GM19240 (cell line): Measurements from ENCODE around the gene FGD6.
"Not testable (repeated sequence)": the region's sequence is repeated elsewhere in the genome, so short reads cannot be mapped to it uniquely, and the experiment has no call there.

Experiments
- DNase-seq: peaks from one replicate; pipeline ENCODE4 v3.0.0; 2011; ENCODE audit warnings: low spot score; ENCODE audit not compliant: insufficient read length

Gene FGD6

DNA sequence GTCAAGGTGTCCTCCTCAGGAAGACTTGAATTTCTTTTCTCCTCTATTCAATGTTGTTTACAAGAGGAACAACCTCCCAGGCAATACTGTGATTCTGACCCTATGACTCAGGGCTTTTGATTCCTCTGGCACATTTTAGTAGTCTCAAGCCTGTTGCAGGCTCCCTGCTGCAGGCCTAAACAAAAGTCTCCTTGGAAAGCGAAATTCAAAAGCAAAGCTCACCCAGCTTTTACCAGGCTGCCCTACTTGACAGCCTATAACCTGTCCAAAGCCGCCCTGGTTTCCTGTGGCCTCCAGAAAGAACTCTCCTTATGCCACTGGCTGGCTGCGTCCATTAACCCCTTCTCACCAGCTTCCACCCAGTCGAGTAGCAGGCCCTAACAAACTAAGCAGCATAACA lies 11.6 kb downstream of the FGD6 start:
- DNase-seq, result no peak

DNA sequence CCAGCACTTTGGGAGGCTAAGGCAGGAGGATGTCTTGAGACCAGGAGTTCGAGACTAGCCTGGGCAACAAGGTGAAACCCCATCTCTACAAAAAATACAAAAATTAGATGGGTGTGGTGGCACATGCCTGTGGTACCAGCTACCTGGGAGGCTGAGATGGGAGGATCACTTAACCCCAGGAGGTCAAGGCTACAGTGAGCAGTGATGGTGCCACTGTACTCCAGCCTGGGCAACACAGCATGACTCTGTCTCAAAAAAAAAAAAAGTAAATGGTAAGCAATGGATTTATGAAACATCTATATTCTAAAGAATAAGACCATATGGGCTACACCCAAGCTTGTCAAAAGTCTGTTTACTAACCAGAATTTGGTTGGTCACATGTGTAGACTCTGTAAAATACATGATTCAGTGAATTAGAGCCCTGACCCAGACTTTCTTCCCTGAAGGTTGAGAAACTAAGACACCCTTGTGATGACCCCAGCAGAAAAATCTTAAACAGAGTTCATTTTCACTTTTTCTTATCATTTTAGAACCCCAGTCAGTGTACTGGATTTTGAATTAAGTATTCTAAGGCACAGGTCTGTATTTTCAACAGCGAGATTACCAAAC lies 12.1 kb downstream of the FGD6 start:
- no peak for DNase-seq

DNA sequence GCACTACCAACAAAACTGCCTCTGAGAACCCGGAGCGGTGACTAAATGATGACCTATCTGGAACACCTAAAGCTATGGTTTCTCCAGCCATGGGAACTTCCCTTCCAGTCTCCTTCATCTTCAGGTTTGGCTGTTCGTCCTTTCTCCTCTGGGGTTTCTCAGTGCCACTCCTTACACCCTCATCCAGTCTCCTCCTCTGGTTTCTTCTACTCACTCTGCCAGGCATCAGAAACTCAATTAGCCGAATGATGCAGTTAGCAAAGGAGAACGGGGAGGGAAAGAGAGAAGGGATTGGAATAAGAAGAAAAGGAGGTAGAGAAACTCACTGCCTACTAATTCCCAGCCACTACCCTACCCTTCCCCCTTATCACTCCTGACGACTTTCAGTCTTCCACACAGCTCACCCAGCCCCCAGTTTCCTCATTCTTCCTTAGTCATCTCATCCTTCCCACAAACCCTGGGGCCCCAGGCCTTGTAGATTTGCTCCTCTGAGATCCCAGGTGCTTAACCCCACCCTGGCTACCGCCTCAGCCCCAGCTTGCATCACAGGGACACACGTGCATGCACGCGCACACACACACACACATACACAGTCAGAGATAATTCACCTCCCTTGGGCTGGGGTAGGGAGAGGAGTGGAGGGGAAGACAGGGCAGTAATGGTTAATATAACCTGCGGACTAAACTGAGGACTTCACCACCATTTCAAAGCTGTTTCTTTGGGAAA lies 13.0 kb downstream of the FGD6 start:
- DNase-seq, result no peak

DNA sequence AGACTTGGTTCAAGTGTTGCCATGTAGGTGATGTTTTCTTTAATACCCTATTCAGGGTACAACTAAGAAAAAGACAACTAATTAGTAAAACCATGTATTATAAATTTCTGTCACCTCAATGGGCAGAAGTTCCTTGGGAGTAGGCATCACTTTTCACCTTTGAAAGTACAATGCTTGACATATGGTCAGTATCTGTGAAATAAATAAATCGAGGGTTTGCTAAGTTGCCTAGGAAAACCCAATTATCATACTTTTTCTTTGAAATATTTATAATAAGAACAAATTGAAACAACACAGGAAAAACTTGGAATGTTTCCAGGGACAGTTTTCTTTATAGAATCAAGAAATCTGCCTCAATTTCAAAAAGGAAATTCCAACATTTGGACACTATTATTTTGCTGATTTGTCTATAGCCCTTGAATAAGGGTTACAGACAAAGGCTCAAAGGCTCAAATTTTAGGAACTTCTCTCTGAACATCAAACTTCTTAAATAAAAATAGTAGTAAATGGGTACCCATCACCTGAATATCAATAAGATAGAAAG lies 13.7 kb downstream of the FGD6 start:
- DNase-seq, result no peak

DNA sequence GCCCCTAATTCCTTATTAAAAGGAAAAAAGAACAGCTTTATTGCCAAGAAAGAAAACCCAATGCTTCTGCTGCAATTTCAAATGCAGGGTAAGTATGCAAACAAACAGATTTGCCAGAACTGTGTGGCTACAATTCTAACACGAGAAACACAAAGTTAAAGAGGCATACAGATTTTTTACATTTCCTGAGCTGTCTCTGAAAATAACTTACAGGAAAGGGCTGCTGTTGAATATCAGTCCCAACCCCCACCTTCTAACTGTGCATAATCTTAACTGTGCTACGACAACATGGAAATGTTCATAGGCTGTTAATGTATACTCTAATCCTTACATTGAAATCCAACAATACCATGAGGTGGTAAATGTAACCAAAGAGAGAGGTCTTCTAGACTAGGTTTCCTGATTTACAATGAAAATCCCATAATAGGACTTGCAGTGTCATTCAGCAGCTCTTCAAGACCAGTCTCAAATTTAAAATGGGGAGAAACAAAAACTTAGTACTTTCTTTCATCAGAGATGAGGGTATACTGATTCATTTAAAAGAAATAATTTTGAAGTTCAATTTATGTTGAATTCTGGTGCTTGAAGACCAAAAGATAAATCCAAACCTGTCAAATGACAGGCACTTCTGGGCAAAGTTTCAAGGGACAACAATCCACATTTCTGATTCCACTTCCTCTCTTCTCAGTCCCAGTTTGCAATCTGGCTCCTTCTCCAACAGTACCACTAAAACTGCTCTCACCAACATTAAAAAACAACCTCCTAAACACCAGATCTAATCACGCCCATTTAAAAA lies 14.4 kb downstream of the FGD6 start:
- no peak for DNase-seq

DNA sequence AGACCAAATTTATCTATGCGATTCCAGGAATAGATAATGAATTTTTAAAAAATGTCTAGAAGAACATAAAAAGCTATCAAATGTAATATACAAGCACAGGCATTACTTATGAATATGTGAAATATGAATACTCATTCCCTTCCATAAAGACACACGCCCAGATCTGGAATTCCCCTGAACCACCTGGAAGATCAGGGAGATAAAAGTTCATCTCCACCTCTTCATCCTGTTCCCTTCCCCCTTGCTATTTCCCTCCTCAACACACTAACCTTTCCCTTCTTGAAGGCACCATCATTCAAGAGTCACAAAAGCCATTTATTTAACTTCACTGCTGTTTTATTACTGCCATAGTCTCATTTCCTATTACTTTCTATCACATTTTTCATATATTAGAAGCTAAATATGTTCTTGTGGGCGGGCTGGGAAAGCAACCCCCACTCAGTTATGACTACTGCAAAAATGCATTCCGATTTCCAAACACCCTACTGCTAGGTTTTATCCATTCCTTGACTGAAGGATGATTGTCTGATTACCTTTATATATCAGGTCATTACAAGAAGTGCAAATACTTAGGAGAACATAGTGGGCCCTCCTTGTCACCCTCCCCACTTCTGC lies 16.1 kb downstream of the FGD6 start:
- DNase-seq, result no peak

DNA sequence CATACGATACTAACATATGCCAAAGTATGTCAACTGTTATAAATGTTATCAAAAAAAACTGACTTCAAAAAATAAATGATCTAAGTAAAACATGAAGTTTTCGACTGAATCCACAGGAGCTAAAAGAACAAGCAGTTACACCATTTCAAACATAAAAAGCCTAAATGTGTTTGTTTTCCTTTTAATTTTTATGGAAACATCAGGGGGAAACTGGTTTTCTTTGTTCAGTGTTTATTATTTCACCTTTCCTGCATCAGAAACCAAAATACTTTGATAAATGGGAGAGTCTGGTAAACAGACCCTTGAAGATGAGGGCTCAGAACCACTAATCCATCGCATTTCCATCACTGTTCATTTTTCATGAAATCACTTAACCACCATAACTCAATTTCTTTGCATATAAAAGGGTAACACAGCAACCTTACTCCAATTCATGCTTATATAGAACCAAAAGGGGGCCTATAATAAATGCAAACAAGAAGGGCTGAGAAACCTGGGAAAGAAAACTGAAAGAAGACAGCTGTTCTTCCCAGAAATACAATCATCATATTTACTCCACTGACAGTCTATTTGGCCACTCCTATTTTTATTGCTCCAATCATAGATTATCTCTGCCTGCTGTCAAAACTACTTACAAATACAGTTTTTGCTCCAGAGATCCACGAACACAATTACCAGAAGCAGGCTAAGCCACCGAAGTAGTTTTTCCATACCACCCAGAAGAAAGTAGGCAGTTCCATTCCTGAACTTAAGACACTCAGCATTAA lies 17.0 kb downstream of the FGD6 start:
- DNase-seq, result no peak

DNA sequence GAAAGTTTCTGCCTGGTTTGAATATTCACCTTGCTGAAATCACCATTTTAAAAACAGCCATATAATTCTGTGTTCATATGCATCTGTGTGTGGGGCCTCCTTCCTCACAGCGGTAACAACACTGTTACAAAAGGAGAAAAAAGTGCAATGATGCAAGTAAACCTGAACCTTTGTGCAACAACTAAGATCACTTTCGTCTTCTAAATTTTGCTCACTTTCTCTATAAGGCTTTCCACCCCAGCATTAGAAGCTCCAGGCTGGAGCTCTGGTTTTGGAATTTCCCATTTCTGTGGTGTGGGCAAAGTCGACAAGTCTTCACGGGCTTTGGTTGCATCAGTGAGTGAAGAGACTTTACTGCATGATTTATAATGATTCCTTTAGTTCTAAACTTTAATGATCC lies 18.4 kb downstream of the FGD6 start:
- no peak for DNase-seq

DNA sequence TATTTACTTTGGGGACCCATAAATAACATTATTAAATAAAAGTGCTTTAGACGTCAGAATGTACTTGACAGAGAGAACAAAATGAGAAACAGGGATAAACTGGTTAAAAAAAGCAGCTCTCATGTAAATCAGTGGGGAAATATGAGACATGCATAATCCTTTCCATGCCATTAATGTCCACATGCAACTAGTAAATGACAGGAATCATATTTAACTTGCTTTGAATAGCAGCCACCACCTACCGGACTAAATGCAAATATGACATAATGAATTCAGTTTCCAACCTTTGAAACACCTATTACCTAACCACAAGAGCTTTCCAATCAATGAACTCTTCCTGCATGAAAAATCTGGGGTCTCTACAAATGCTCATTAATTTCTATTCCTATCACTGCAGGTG lies 19.6 kb downstream of the FGD6 start:
- DNase-seq, result no peak

DNA sequence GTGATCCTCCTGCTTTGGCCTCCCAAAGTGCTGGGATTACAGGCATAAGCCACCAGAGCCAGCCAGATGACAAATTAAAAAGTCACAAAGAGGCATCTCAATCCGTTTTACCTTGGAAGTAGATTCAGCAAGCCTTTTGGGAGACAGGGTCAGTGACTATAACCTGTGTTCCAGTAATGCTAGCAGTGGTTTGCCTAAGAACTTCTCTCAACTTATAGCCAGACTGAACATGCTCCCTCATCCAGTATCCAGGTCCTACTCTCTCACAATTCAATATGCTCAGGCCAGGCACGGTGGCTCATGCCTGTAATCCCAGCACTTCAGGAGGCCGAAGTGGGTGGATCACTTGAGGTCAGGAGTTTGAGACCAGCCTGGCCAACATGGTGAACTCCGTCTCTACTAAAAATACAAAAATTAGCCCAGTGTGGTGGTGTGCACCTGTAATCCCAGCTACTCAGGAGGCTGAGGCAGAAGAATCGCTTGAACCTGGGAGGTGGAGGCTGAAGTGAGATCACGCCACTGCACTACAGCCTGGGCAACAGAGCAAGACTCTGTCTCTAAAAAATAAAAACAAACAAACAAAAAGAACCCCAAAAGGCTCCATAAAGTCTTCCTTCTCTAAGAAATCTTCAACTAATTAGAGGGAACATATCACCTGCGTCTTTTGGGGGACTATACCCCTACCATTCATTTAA lies 20.2 kb downstream of the FGD6 start:
- DNase-seq, result not testable (repeated sequence)

DNA sequence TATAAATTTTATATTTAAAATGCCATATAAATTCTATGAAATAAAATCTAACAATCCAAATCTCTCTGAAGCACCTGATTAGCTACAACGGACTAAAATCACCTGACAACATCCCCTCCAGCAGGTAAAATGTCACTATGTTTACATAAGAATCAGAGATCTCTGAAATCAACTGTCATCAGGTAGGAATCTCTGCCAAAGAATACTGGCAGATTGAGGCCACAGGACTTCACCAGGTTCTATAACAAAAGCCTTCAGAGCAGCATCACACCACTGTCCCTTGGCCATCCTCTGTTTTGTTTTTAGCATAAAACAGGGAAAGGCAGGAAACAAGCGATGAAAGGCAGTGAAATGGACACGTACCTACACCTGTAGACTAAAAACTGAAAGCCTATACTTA lies 22.1 kb downstream of the FGD6 start:
- DNase-seq, result no peak

DNA sequence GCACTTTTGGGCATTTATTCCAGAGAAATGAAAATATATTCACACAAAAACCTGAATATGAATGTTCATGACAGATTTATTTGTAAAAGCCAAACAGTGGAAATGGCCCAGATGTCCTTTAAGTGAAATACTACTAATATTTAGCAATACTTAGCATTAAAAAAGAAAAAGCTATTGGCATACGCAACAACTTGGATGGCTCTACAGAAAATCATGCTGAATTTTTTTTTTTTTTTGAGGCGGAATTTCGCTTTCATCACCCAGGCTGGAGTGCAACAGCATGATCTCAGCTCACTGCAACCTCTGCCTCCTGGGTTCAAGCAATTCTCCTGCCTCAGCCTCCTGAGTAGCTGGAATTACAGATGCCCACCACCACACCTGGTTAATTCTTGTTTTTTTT lies 24.1 kb downstream of the FGD6 start:
- no peak for DNase-seq

DNA sequence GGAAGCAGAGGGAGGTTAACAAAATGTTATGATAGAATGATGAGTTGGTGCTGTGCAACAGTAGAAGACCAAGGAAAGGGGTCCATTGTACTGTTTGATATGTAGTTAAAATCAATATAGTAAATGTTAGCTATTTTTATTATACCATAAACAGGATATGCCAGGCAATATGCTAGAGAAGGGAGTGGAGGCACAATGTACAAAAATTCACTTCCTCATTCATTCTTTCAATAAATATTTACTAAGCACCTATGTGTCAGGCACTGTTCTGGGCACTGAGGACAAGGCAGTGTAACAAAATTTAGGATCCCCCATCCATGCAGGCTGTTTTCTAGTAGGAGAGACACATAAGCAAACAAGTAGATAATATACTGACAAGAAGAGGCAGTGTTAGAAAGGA lies 25.0 kb downstream of the FGD6 start:
- DNase-seq, result no peak

DNA sequence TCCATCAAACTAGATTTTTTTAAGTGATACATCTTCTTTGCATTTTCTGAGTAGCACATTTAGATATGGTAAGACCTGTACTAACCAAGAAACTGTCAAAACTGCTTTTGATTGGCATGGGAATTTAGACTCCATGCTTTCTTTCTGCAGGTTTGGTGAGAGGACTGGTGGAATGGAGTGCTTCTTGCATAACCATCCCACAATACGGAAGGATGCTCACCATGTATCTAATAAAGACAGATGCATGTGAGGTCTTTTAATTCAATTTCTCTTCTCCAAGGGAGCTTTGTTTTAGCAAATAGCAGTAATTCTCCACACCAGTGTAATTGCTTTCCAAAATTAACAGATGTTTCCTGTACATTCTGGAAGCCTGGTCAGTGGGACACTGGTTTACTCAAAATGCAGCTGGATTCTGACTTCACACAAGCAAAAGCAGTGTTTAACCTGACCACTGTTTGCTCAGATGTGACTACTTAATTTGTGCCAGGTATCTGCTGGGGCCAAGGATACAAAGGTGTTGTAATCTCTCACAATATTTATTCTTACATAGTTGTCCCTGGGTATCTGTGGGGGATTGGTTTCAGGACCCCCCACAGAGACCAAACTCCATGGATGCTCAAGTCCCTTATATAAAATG lies 26.1 kb downstream of the FGD6 start:
- DNase-seq, result no peak

DNA sequence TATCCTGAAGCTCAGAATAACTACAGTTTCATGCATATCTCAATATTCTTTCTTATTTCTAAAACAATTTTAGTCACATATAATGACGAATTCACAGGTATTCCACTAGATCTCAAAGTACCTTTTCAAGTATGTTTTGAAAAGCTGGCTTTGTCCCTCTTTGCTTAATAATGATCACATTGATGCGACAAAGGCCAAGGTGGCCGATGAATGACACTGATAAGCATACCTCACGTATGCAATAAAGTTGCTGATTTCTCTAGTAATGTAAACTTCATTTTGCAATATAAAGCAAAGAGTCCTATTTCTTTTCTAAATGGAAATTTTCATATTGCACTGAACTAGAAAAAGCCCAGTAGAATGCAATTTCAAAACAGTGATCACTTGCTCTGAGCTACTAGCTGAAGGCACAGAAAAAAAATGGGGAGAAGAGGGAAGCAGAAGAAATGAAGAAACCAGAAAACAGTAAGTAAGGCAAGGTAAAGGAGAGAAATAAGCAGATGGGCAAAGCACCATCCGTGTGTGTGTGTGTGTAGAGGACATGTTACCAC lies 29.3 kb downstream of the FGD6 start:
- DNase-seq, result no peak

DNA sequence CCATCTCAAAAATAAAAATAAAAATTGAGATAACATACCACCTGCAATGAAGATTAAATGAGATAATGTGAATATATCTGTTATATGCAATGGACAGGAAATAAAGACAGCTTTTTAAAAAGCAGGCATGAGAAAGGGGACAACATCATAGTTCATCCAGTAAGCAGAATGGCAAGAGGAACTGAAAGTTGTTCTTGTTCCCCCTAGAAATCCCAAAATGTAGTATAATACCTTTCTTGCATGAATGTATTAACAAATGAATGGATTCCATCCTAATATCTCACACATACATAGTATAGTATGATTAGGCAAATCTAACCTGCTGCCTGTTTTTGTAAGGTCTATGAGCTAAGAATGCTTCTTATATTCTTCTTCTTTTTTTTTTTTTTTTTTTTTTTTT lies 31.4 kb downstream of the FGD6 start:
- DNase-seq, result no peak

DNA sequence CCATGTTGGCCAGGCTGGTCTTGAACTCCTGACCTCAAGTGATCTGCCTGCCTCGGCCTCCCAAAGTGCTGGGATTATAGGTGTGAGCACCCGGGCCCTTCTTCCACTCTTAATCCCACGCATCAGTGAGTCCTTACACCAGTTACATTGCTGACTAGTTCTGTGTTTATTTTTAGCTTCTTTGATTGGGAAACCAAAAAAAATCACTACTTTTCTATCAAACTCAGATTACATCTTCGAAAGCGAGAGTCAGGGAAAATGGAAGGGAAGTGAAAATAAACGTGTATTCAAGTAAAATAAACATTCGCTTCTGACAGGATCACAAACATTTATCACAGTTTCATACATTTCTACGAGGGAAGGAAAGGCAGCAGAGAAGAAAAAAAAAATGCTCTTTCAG lies 32.2 kb downstream of the FGD6 start:
- DNase-seq, result no peak

DNA sequence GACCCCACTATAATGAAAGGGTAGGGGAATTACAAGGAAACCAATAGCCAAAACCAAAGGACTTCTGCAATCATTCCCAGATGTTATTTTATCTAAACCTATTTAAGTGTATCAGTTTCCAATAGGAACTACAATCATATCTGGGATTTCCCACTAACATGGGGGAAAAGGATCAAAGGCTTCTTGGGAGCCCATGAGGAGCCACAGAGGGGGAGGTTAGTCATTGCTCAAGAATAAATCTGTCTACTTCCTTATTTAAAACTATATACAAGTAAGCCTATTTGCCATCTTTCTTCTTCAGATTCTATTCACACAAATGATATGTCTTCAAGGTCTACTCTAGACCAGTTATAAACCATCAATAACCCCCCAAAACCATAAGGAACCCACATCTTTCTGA lies 33.1 kb downstream of the FGD6 start:
- DNase-seq, result no peak

DNA sequence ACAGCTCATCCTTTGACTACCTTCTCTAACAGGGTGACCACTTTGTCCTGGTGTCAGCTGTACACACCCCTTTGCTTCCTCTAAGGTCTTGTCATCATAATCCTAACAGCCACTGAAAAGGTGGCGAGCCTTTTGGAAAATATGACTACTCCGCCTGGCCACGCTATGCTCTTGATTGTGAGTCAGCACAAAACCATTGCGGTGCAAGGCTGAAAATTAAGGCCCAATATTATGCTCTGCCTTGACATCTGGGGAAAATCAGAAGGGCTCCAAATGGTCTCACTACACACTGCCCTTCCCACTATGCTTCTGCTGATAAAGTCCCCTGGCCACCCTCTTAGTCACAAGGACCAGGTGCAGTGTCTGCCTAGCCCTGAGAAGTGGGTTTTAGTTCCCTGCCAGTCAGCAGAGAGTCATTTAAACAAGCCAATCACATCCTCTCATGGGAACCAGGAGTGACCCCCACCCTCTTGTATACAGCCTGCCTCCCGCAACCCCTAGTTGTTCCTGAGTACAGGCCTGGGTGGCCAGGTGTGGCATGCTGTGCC lies 34.3 kb downstream of the FGD6 start:
- no peak for DNase-seq

DNA sequence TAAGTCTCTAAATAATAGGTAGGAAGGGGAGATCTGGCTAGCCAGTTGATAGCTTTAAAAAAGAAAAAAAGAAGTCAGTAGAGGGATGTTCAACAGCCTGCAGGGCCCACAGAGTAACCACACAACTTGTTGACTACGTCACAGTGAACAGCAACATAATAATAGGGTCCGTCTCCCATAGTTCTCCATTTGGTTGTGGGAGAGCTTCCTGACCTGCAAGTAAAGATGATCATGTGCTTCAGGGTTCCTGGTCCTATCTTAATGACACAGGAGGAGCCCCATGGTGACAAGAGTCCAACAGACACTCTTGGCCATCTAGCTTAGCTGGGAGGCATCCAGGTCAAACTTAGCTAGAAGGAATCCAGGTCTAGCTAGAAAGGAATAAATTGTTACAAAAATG lies 36.2 kb downstream of the FGD6 start:
- DNase-seq, result no peak
